Naive thymus-derived CD4-positive, alpha-beta T cell (primary cell): Measurements from ENCODE around the gene NCF1. TPM values are rescaled to one million over a fixed set of nuclear protein-coding genes. Genes with fewer than 3 reads are reported as not detected.
"Not testable (repeated sequence)": the region's sequence is repeated elsewhere in the genome, so short reads cannot be mapped to it uniquely, and the experiment has no call there.

Experiments
- ATAC-seq: fragments of 150-1000 bp; cut with Tn5 transposase; 2 replicates; pipeline ENCODE4 v1.10.0; 2021; ENCODE audit warnings: mild to moderate bottlenecking, moderate library complexity
- CTCF ChIA-PET: fragments of 350-600 bp; sonication (Branson Sonifier 250); formaldehyde crosslinking; loops from one replicate; lab custom pipeline; 2021; ENCODE audit warnings: antibody characterized with exemption; lab: Charles Lee
- POLR2A ChIA-PET: fragments of 350-600 bp; sonication (Branson Sonifier 250); formaldehyde crosslinking; loops from one replicate; lab custom pipeline; 2021; ENCODE audit warnings: antibody characterized with exemption, inconsistent platforms; lab: Charles Lee
- DNase-seq, 9 donors: peaks; one replicate each; pipeline versions ENCODE4 v3.0.0 to v3.0.0-alpha.2; 2020 to 2022; ENCODE audit warnings: mixed read lengths in 1 of 9
- H3K27ac ChIP-seq: one replicate; pipeline ENCODE4 v1.7.0; 2013; ENCODE audit warnings: mild to moderate bottlenecking, low read depth, low read length, moderate library complexity
- H3K27me3 ChIP-seq, 2 donors: one replicate each; pipeline ENCODE4 v1.7.0; 2013; ENCODE audit warnings: low read length in 2 of 2, mild to moderate bottlenecking in 2 of 2, moderate library complexity in 2 of 2; ENCODE audit not compliant: control insufficient read depth in 2 of 2, insufficient read depth in 2 of 2
- H3K36me3 ChIP-seq, 3 experiments: 1 replicate in 2 of 3; 2 replicates in 1 of 3; pipeline ENCODE4 v1.7.0; 2013; ENCODE audit warnings: low read length in 3 of 3, mild to moderate bottlenecking in 3 of 3, moderate library complexity in 1 of 3; ENCODE audit not compliant: insufficient read depth in 3 of 3, control insufficient read depth in 2 of 3
- H3K4me1 ChIP-seq, 2 donors: one replicate each; pipeline ENCODE4 v1.7.0; 2013; ENCODE audit warnings: low read length in 2 of 2, mild to moderate bottlenecking in 2 of 2, moderate library complexity in 1 of 2; ENCODE audit not compliant: control insufficient read depth in 2 of 2, insufficient read depth in 2 of 2
- H3K4me3 ChIP-seq: 2 replicates; pipeline ENCODE4 v1.7.0; 2013; ENCODE audit warnings: mild to moderate bottlenecking, low read length
- H3K9me3 ChIP-seq, 3 experiments: 1 replicate in 2 of 3; 2 replicates in 1 of 3; pipeline ENCODE4 v1.7.0; 2013; ENCODE audit warnings: low read length in 3 of 3; ENCODE audit not compliant: control insufficient read depth in 2 of 3
- H3K27ac Mint-ChIP-seq, 9 donors: one replicate each; pipeline ENCODE4 v1.8.0; 2020 to 2022; ENCODE audit warnings: mixed read lengths in 9 of 9, mild to moderate bottlenecking in 8 of 9, moderate library complexity in 5 of 9, inconsistent platforms in 2 of 9
- H3K27me3 Mint-ChIP-seq, 5 donors: one replicate each; pipeline ENCODE4 v1.8.0; 2021 to 2022; ENCODE audit warnings: mixed read lengths in 5 of 5, mild to moderate bottlenecking in 1 of 5
- H3K36me3 Mint-ChIP-seq, 5 donors: one replicate each; pipeline ENCODE4 v1.8.0; 2020 to 2022; ENCODE audit warnings: mixed read lengths in 5 of 5, mild to moderate bottlenecking in 3 of 5, inconsistent platforms in 1 of 5
- H3K4me1 Mint-ChIP-seq, 7 donors: one replicate each; pipeline ENCODE4 v1.8.0; 2020 to 2022; ENCODE audit warnings: mixed read lengths in 7 of 7, mild to moderate bottlenecking in 3 of 7, inconsistent platforms in 1 of 7
- H3K4me3 Mint-ChIP-seq, 10 donors: one replicate each; pipeline ENCODE4 v1.8.0; 2020 to 2022; ENCODE audit warnings: mild to moderate bottlenecking in 10 of 10, mixed read lengths in 10 of 10, moderate library complexity in 6 of 10, inconsistent platforms in 2 of 10
- H3K9me3 Mint-ChIP-seq, 11 donors: one replicate each; pipeline ENCODE4 v1.8.0; 2020 to 2022; ENCODE audit warnings: mixed read lengths in 11 of 11, mild to moderate bottlenecking in 4 of 11, inconsistent platforms in 1 of 11, moderate library complexity in 1 of 11
- intact Hi-C, 2 donors: fragments of 100-400 bp; cut with micrococcal nuclease; formaldehyde crosslinking; loops; one replicate each; pipeline ENCODE4 v1.15.1; 2023
- polyA plus RNA-seq, 2 donors: library from polyadenylated mRNA; unstranded; fragments of 300-500 nt; fragmentation: Illumina TruSeq; gene quantifications; one replicate each; pipeline ENCODE4 v1.2.3, GENCODE V29; 2021
- total RNA-seq, 6 experiments: library from RNA in 5 of 6; stranded (reverse) in 5 of 6; gene quantifications; 1 replicate in 5 of 6; 2 replicates in 1 of 6; pipeline ENCODE4 v1.2.3 and lab custom pipeline; 2021 to 2026

Gene NCF1
- total and polyA plus RNA-seq, 7 experiments from 2014 or later = 0.92 to 70.1 (median 9.0) TPM

- POLR2A ChIA-PET, H3K4me1 Mint-ChIP-seq, H3K4me3 ChIP-seq, H3K27me3 Mint-ChIP-seq, intact Hi-C loops, H3K36me3 ChIP-seq, DNase-seq, H3K27ac ChIP-seq, H3K4me3 Mint-ChIP-seq, H3K9me3 Mint-ChIP-seq, CTCF ChIA-PET, H3K36me3 Mint-ChIP-seq, H3K9me3 ChIP-seq, H3K27me3 ChIP-seq, H3K27ac Mint-ChIP-seq, H3K4me1 ChIP-seq: not testable (repeated sequence)
- peak; percentile 71 for ATAC-seq
Observed at GRCh38 chr7:74743936-74744557, 29.8 kb upstream of the NCF1 start.

GRCh38 chr7:74753921-74754482, 19.8 kb upstream of the NCF1 start:
- H3K4me1 Mint-ChIP-seq, H3K36me3 Mint-ChIP-seq, ATAC-seq, H3K27me3 Mint-ChIP-seq, DNase-seq, CTCF ChIA-PET, H3K36me3 ChIP-seq, H3K9me3 Mint-ChIP-seq, H3K4me3 Mint-ChIP-seq, H3K9me3 ChIP-seq, H3K27ac Mint-ChIP-seq, intact Hi-C loops, H3K4me1 ChIP-seq, POLR2A ChIA-PET, H3K27me3 ChIP-seq, H3K27ac ChIP-seq, H3K4me3 ChIP-seq: not testable (repeated sequence)

- H3K36me3 Mint-ChIP-seq, H3K9me3 ChIP-seq, H3K4me3 ChIP-seq, H3K27me3 Mint-ChIP-seq, H3K4me3 Mint-ChIP-seq, ATAC-seq, H3K4me1 Mint-ChIP-seq, H3K27me3 ChIP-seq, DNase-seq, POLR2A ChIA-PET, H3K4me1 ChIP-seq, CTCF ChIA-PET, H3K27ac ChIP-seq, H3K36me3 ChIP-seq, H3K27ac Mint-ChIP-seq, H3K9me3 Mint-ChIP-seq, intact Hi-C loops: not testable (repeated sequence)
Observed at GRCh38 chr7:74756673-74757072, 17.1 kb upstream of the NCF1 start.

- H3K4me1 Mint-ChIP-seq, CTCF ChIA-PET, H3K27ac ChIP-seq, H3K36me3 Mint-ChIP-seq, H3K36me3 ChIP-seq, H3K4me1 ChIP-seq, H3K4me3 Mint-ChIP-seq, H3K27me3 ChIP-seq, H3K27ac Mint-ChIP-seq, H3K9me3 ChIP-seq, H3K4me3 ChIP-seq, intact Hi-C loops, DNase-seq, H3K9me3 Mint-ChIP-seq, POLR2A ChIA-PET, H3K27me3 Mint-ChIP-seq: not testable (repeated sequence)
- ATAC-seq = peak; percentile 56
Observed at GRCh38 chr7:74758268-74758667, 15.5 kb upstream of the NCF1 start.

- H3K36me3 Mint-ChIP-seq, H3K4me1 ChIP-seq, H3K4me3 ChIP-seq, CTCF ChIA-PET, ATAC-seq, H3K9me3 ChIP-seq, H3K4me1 Mint-ChIP-seq, H3K9me3 Mint-ChIP-seq, DNase-seq, H3K36me3 ChIP-seq, H3K27me3 Mint-ChIP-seq, H3K27me3 ChIP-seq, H3K27ac ChIP-seq, POLR2A ChIA-PET, intact Hi-C loops, H3K27ac Mint-ChIP-seq, H3K4me3 Mint-ChIP-seq: not testable (repeated sequence)
Observed at GRCh38 chr7:74758982-74759381, 14.8 kb upstream of the NCF1 start.

- DNase-seq, H3K27ac Mint-ChIP-seq, H3K4me1 Mint-ChIP-seq, H3K27ac ChIP-seq, H3K27me3 Mint-ChIP-seq, H3K9me3 Mint-ChIP-seq, CTCF ChIA-PET, H3K4me1 ChIP-seq, H3K4me3 ChIP-seq, H3K36me3 ChIP-seq, H3K27me3 ChIP-seq, H3K9me3 ChIP-seq, intact Hi-C loops, H3K36me3 Mint-ChIP-seq, H3K4me3 Mint-ChIP-seq, POLR2A ChIA-PET: not testable (repeated sequence)
- ATAC-seq = peak; percentile 84
Observed at GRCh38 chr7:74765205-74765918, 8.4 kb upstream of the NCF1 start.

GRCh38 chr7:74766509-74766908, 7.3 kb upstream of the NCF1 start:
- not testable (repeated sequence) for DNase-seq, ATAC-seq

More at GRCh38 chr7:74766509-74766908, 7.3 kb upstream of the NCF1 start:
- H3K36me3 ChIP-seq, H3K4me1 ChIP-seq, H3K4me1 Mint-ChIP-seq, intact Hi-C loops, H3K27ac Mint-ChIP-seq, H3K27ac ChIP-seq, H3K9me3 Mint-ChIP-seq, H3K27me3 ChIP-seq, POLR2A ChIA-PET, H3K9me3 ChIP-seq, H3K4me3 ChIP-seq, CTCF ChIA-PET, H3K4me3 Mint-ChIP-seq, H3K27me3 Mint-ChIP-seq, H3K36me3 Mint-ChIP-seq: not testable (repeated sequence)
